Measurements from ENCODE around the gene CACNB4. TPM values are rescaled to one million over a fixed set of nuclear protein-coding genes. Genes with fewer than 3 reads are reported as not detected.

The CACNB4 gene
- total RNA-seq, 2 experiments from 2014 or later: 0.14 to 0.20 TPM

- no peak overlapping the region for H3K27ac ChIP-seq (ENCODE audit: low read depth in 1 of 2, low read length in 2 of 2)
- ATAC-seq (ENCODE audit: poor library complexity) (no peak), DNase-seq (no peak)
- no peak overlapping the region for H3K4me3 Mint-ChIP-seq
- POLR2A ChIA-PET: interaction anchor here (0.6 kb wide), 1 partner anchor 96 kb away, joined by 5 read pairs; no protein-coding TSS in a partner anchor
- CTCF ChIA-PET: interaction anchor here (1.3 to 1.7 kb wide), 2 partner anchors 16 to 194 kb away, joined by 3 to 5 read pairs; no protein-coding TSS in a partner anchor
- no peaks in the 10 kb centered on the region for H3K27me3 ChIP-seq (ENCODE audit: control insufficient read depth in 1 of 2, insufficient read depth in 2 of 2, low read length in 2 of 2)
- peaks cover 32% of the 10 kb centered on the region for H3K36me3 Mint-ChIP-seq (ENCODE audit: low read depth)
- peaks cover 29% of the 10 kb centered on the region for H3K36me3 ChIP-seq (ENCODE audit: insufficient read depth, low read length)
- no peak for TF ChIP-seq CTCF (IDR thresholded peaks at IDR 0.05)
- H3K4me3 ChIP-seq (ENCODE audit: low read length): no peak overlapping the region
- H3K9me3 ChIP-seq (ENCODE audit: control insufficient read depth in 1 of 2, insufficient read depth in 1 of 2, low read length in 2 of 2): no peaks in the 10 kb centered on the region
- peaks cover 4% of the 10 kb centered on the region for H3K4me1 ChIP-seq (ENCODE audit: insufficient read depth, low read length)
- H3K4me1 Mint-ChIP-seq (ENCODE audit: low read depth): peaks cover 6% of the 10 kb centered on the region
- no peak overlapping the region for H3K27ac Mint-ChIP-seq
- H3K27me3 Mint-ChIP-seq: no peaks in the 10 kb centered on the region
- intact Hi-C loops (cut with DNase I, micrococcal nuclease): loop anchor here (10.0 kb wide), 1 partner anchor 191 kb away; no protein-coding TSS in a partner anchor
- no peaks in the 10 kb centered on the region for H3K9me3 Mint-ChIP-seq
Measured at GRCh38 chr2:151805343-151805742, 293.5 kb downstream of the CACNB4 start.

- POLR2A ChIA-PET: no interaction called here
- intact Hi-C loops (cut with DNase I, micrococcal nuclease): loop anchor here (10.0 kb wide), 1 partner anchor 189 kb away; no protein-coding TSS in a partner anchor
- peaks cover 26% of the 10 kb centered on the region for H3K36me3 ChIP-seq (ENCODE audit: insufficient read depth, low read length)
Measured at GRCh38 chr2:151803811-151804210, 295.0 kb downstream of the CACNB4 start.

GRCh38 chr2:151802315-151802714, 296.5 kb downstream of the CACNB4 start:
- Mint-ChIP-seq H3K9me3 (no peaks in the 10 kb centered on the region), H3K36me3 (ENCODE audit: low read depth) (peaks cover 37% of the 10 kb centered on the region), H3K27me3 (no peaks in the 10 kb centered on the region), H3K27ac (no peak overlapping the region), H3K4me3 (no peak overlapping the region), H3K4me1 (ENCODE audit: low read depth) (peaks cover 3% of the 10 kb centered on the region)
- TF ChIP-seq CTCF (IDR thresholded peaks at IDR 0.05): no peak
- H3K4me3 ChIP-seq (ENCODE audit: low read length): no peak overlapping the region
- H3K36me3 ChIP-seq (ENCODE audit: insufficient read depth, low read length): peaks cover 25% of the 10 kb centered on the region
- H3K4me1 ChIP-seq (ENCODE audit: insufficient read depth, low read length): no peaks in the 10 kb centered on the region
- POLR2A ChIA-PET: no interaction called here
- no peaks in the 10 kb centered on the region for H3K9me3 ChIP-seq (ENCODE audit: control insufficient read depth in 1 of 2, insufficient read depth in 1 of 2, low read length in 2 of 2)
- CTCF ChIA-PET: no interaction called here
- intact Hi-C loops (cut with DNase I, micrococcal nuclease): loop anchor here (10.0 kb wide), 1 partner anchor 188 kb away; no protein-coding TSS in a partner anchor
- H3K27me3 ChIP-seq (ENCODE audit: control insufficient read depth in 1 of 2, insufficient read depth in 2 of 2, low read length in 2 of 2): no peaks in the 10 kb centered on the region
- no peak for DNase-seq
- H3K27ac ChIP-seq (ENCODE audit: low read depth in 1 of 2, low read length in 2 of 2): no peak overlapping the region
- ATAC-seq (ENCODE audit: poor library complexity): no peak

More at GRCh38 chr2:151803811-151804210, 295.0 kb downstream of the CACNB4 start:
- DNase-seq (no peak), ATAC-seq (ENCODE audit: poor library complexity) (no peak)
- no peak overlapping the region for H3K27ac ChIP-seq (ENCODE audit: low read depth in 1 of 2, low read length in 2 of 2)
- Mint-ChIP-seq H3K9me3 (no peaks in the 10 kb centered on the region), H3K27ac (no peak overlapping the region), H3K4me1 (ENCODE audit: low read depth) (peaks cover 3% of the 10 kb centered on the region), H3K36me3 (ENCODE audit: low read depth) (peaks cover 36% of the 10 kb centered on the region), H3K27me3 (no peaks in the 10 kb centered on the region), H3K4me3 (no peak overlapping the region)
- H3K4me3 ChIP-seq (ENCODE audit: low read length): no peak overlapping the region
- H3K9me3 ChIP-seq (ENCODE audit: control insufficient read depth in 1 of 2, insufficient read depth in 1 of 2, low read length in 2 of 2): no peaks in the 10 kb centered on the region
- no peaks in the 10 kb centered on the region for H3K27me3 ChIP-seq (ENCODE audit: control insufficient read depth in 1 of 2, insufficient read depth in 2 of 2, low read length in 2 of 2)
- TF ChIP-seq CTCF (IDR thresholded peaks at IDR 0.05): no peak
- CTCF ChIA-PET: no interaction called here
- H3K4me1 ChIP-seq (ENCODE audit: insufficient read depth, low read length): peaks cover 3% of the 10 kb centered on the region

All from CD4-positive, alpha-beta T cell (primary cell).